Measurements from ENCODE around the gene LIPC. TPM values are rescaled to one million over a fixed set of nuclear protein-coding genes. Genes with fewer than 3 reads are reported as not detected.
A peak's percentile ranks its signal among the peaks of the same experiment; 100 is the strongest.

Gene LIPC
- polyA plus RNA-seq, 1 donor (not counting 4 experiments of a cell fraction or from before 2014, with no cell fraction given) = not detected

- peaks cover 58% of the 10 kb centered on the region for H3K4me1 ChIP-seq (ENCODE audit: control insufficient read depth, extremely low read depth, insufficient read depth, low read length)
These were observed 39.6 kb downstream of the LIPC start for GRCh38 chr15:58471348-58471747.

DNA sequence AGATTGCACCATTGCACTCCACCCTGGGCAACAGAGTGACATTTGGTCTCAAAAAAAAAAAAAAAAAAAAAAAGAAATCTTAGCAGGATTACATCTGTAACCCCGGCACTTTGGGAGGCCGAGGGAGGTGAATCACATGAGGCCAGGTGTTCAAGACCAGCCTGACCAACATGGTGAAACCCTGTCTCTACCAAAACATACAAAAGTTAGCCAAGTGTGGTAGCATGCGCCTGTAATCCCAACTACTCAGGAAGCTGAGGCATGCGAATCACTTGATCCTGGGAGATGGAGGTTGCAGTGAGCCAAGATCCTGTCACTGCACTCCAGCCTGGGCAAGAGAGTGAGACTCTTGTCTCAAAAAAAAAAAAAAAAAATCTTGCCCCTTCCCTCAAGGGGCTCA is 40.4 kb downstream of the LIPC start:
- Histone ChIP-seq H3K9me1 (ENCODE audit: control insufficient read depth, extremely low read depth, insufficient read depth, low read length) (no peaks in the 10 kb centered on the region), H3K4me1 (ENCODE audit: control insufficient read depth, extremely low read depth, insufficient read depth, low read length) (peaks cover 58% of the 10 kb centered on the region), H3K36me3 (ENCODE audit: control insufficient read depth in 2 of 2, extremely low read depth in 1 of 2, insufficient read depth in 2 of 2, low read length in 2 of 2) (peaks cover 0 to under 1% of the 10 kb centered on the region in 2 experiments), H2AFZ (ENCODE audit: control insufficient read depth, low read length) (no peak overlapping the region), H3K79me2 (ENCODE audit: control insufficient read depth, insufficient read depth, low read length) (peaks cover 15% of the 10 kb centered on the region), H4K20me1 (ENCODE audit: control insufficient read depth, extremely low read depth, insufficient read depth, low read length) (no peaks in the 10 kb centered on the region), H3K9ac (ENCODE audit: control insufficient read depth, extremely low read depth, insufficient read depth, low read length) (peak overlapping the region; percentile 87), H3K27me3 (ENCODE audit: control insufficient read depth, extremely low read depth, insufficient read depth, low read length) (no peaks in the 10 kb centered on the region), H3K27ac (ENCODE audit: control insufficient read depth, insufficient read depth, low read length) (peak overlapping the region; percentile 83), H3K4me3 (ENCODE audit: control insufficient read depth in 2 of 3, extremely low read depth in 1 of 3, insufficient read depth in 2 of 3, low read depth in 1 of 3, low read length in 3 of 3) (peak overlapping the region in 2 of 3 experiments; percentile 22 to 44), H3K4me2 (ENCODE audit: control insufficient read depth, extremely low read depth, insufficient read depth, low read depth, low read length) (peak overlapping the region; percentile 76), H3K9me3 (ENCODE audit: control insufficient read depth, low read depth, low read length) (no peaks in the 10 kb centered on the region)
- dilution Hi-C loops (cut with MboI; ENCODE audit: extremely low pct_ligation_motif_present, low sequenced_read_pairs) = no loop called here
- FAIRE-seq = no peak
- no peak for DNase-seq (ENCODE audit: low read depth, low spot score)
- TF ChIP-seq EZH2 (IDR thresholded peaks at IDR 0.05; ENCODE audit: low read length) = no peak
- TF ChIP-seq, protein P1, sequence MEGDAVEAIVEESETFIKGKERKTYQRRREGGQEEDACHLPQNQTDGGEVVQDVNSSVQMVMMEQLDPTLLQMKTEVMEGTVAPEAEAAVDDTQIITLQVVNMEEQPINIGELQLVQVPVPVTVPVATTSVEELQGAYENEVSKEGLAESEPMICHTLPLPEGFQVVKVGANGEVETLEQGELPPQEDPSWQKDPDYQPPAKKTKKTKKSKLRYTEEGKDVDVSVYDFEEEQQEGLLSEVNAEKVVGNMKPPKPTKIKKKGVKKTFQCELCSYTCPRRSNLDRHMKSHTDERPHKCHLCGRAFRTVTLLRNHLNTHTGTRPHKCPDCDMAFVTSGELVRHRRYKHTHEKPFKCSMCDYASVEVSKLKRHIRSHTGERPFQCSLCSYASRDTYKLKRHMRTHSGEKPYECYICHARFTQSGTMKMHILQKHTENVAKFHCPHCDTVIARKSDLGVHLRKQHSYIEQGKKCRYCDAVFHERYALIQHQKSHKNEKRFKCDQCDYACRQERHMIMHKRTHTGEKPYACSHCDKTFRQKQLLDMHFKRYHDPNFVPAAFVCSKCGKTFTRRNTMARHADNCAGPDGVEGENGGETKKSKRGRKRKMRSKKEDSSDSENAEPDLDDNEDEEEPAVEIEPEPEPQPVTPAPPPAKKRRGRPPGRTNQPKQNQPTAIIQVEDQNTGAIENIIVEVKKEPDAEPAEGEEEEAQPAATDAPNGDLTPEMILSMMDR (optimal IDR thresholded peaks at IDR 0.05 in 1 of 3, IDR thresholded peaks at IDR 0.05 in 1 of 3, conservative IDR thresholded peaks at IDR 0.05 in 1 of 3; ENCODE audit: extremely low read depth in 1 of 3, insufficient read depth in 2 of 3, low read length in 3 of 3) = no peak

More at GRCh38 chr15:58471348-58471747, 39.6 kb downstream of the LIPC start:
- no peak for DNase-seq (ENCODE audit: low read depth, low spot score)
- peak overlapping the region; percentile 38 for H3K9ac ChIP-seq (ENCODE audit: control insufficient read depth, extremely low read depth, insufficient read depth, low read length)
- H3K9me1 ChIP-seq (ENCODE audit: control insufficient read depth, extremely low read depth, insufficient read depth, low read length) = no peaks in the 10 kb centered on the region
- FAIRE-seq = no peak
- H3K79me2 ChIP-seq (ENCODE audit: control insufficient read depth, insufficient read depth, low read length) = peaks cover 15% of the 10 kb centered on the region
- H4K20me1 ChIP-seq (ENCODE audit: control insufficient read depth, extremely low read depth, insufficient read depth, low read length) = no peaks in the 10 kb centered on the region
- H3K27ac ChIP-seq (ENCODE audit: control insufficient read depth, insufficient read depth, low read length) = peak overlapping the region; percentile 83
- peak overlapping the region in 2 of 3 experiments; percentile 30 to 44 for H3K4me3 ChIP-seq (ENCODE audit: control insufficient read depth in 2 of 3, extremely low read depth in 1 of 3, insufficient read depth in 2 of 3, low read depth in 1 of 3, low read length in 3 of 3)
- no peaks in the 10 kb centered on the region for H3K9me3 ChIP-seq (ENCODE audit: control insufficient read depth, low read depth, low read length)
- no peak overlapping the region for H2AFZ ChIP-seq (ENCODE audit: control insufficient read depth, low read length)
- TF ChIP-seq EZH2 (IDR thresholded peaks at IDR 0.05; ENCODE audit: low read length) = no peak
- TF ChIP-seq, protein P1 (optimal IDR thresholded peaks at IDR 0.05 in 1 of 3, IDR thresholded peaks at IDR 0.05 in 1 of 3, conservative IDR thresholded peaks at IDR 0.05 in 1 of 3; ENCODE audit: extremely low read depth in 1 of 3, insufficient read depth in 2 of 3, low read length in 3 of 3) = no peak
- H3K27me3 ChIP-seq (ENCODE audit: control insufficient read depth, extremely low read depth, insufficient read depth, low read length) = no peaks in the 10 kb centered on the region
- H3K4me2 ChIP-seq (ENCODE audit: control insufficient read depth, extremely low read depth, insufficient read depth, low read depth, low read length) = peak overlapping the region; percentile 76
- dilution Hi-C loops (cut with MboI; ENCODE audit: extremely low pct_ligation_motif_present, low sequenced_read_pairs) = no loop called here
- H3K36me3 ChIP-seq (ENCODE audit: control insufficient read depth in 2 of 2, extremely low read depth in 1 of 2, insufficient read depth in 2 of 2, low read length in 2 of 2) = peaks cover 0 to 3% of the 10 kb centered on the region in 2 experiments
